ENCODE results near the gene PRKACA. TPM values are rescaled to one million over a fixed set of nuclear protein-coding genes. Genes with fewer than 3 reads are reported as not detected.

PRKACA gene
- total RNA-seq, 6 experiments from 2014 or later: 137 to 170 (median 149) TPM

- H3K27me3 Mint-ChIP-seq (ENCODE audit: insufficient read depth): peaks cover 4% of the 10 kb centered on the region
- no peak overlapping the region; the same call in 1 of the 2 replicates for H3K27ac Mint-ChIP-seq
- no peaks in the 10 kb centered on the region for H3K36me3 Mint-ChIP-seq (ENCODE audit: low read depth)
- H3K9me3 Mint-ChIP-seq: no peaks in the 10 kb centered on the region
- no peak for DNase-seq
- peaks cover 43% of the 10 kb centered on the region for H3K4me1 Mint-ChIP-seq (ENCODE audit: low read depth)
- H3K4me3 Mint-ChIP-seq: no peak overlapping the region
- no peak for TF ChIP-seq CTCF (IDR thresholded peaks at IDR 0.05)
Observed at GRCh38 chr19:14145381-14145780, 27.8 kb upstream of the PRKACA start.

- no peak for TF ChIP-seq CTCF (IDR thresholded peaks at IDR 0.05)
- DNase-seq: no peak
- Mint-ChIP-seq H3K9me3 (no peaks in the 10 kb centered on the region), H3K4me1 (ENCODE audit: low read depth) (peaks cover 45% of the 10 kb centered on the region), H3K27ac (no peak overlapping the region), H3K27me3 (ENCODE audit: insufficient read depth) (peaks cover 1% of the 10 kb centered on the region; the same call in 1 of the 2 replicates), H3K4me3 (no peak overlapping the region), H3K36me3 (ENCODE audit: low read depth) (no peaks in the 10 kb centered on the region)
Observed at GRCh38 chr19:14142262-14143190, 25.0 kb upstream of the PRKACA start.

GRCh38 chr19:14141041-14141440 lies 23.5 kb upstream of the PRKACA start:
- H3K27me3 Mint-ChIP-seq (ENCODE audit: insufficient read depth): peaks cover 1% of the 10 kb centered on the region; the same call in 1 of the 2 replicates
- no peak overlapping the region for H3K4me3 Mint-ChIP-seq
- DNase-seq: no peak
- H3K9me3 Mint-ChIP-seq: no peaks in the 10 kb centered on the region
- H3K36me3 Mint-ChIP-seq (ENCODE audit: low read depth): no peaks in the 10 kb centered on the region
- no peak overlapping the region for H3K27ac Mint-ChIP-seq
- H3K4me1 Mint-ChIP-seq (ENCODE audit: low read depth): peaks cover 31% of the 10 kb centered on the region
- no peak for TF ChIP-seq CTCF (IDR thresholded peaks at IDR 0.05)

GRCh38 chr19:14139944-14140343 lies 22.4 kb upstream of the PRKACA start:
- DNase-seq: peak; percentile 75
- Mint-ChIP-seq H3K9me3 (no peaks in the 10 kb centered on the region), H3K27me3 (ENCODE audit: insufficient read depth) (peaks cover 1% of the 10 kb centered on the region; the same call in 1 of the 2 replicates), H3K36me3 (ENCODE audit: low read depth) (no peaks in the 10 kb centered on the region), H3K4me1 (ENCODE audit: low read depth) (peaks cover 30% of the 10 kb centered on the region), H3K4me3 (peak overlapping the region; percentile 27), H3K27ac (peak overlapping the region; percentile 76)
- TF ChIP-seq CTCF (IDR thresholded peaks at IDR 0.05): no peak

GRCh38 chr19:14138576-14139265 lies 21.2 kb upstream of the PRKACA start:
- no peak for TF ChIP-seq CTCF (IDR thresholded peaks at IDR 0.05)
- peak overlapping the region; percentile 91 for H3K4me3 Mint-ChIP-seq
- H3K4me1 Mint-ChIP-seq (ENCODE audit: low read depth): peaks cover 40% of the 10 kb centered on the region
- peaks cover 4% of the 10 kb centered on the region for H3K27me3 Mint-ChIP-seq (ENCODE audit: insufficient read depth)
- peak; percentile 40 for DNase-seq
- H3K36me3 Mint-ChIP-seq (ENCODE audit: low read depth): no peaks in the 10 kb centered on the region
- H3K9me3 Mint-ChIP-seq: no peaks in the 10 kb centered on the region
- peak overlapping the region; percentile 87 for H3K27ac Mint-ChIP-seq
